GM18498 (cell line): Measurements from ENCODE around the gene NUBP2.

ENCODE experiments used
- ATAC-seq: cut with Tn5 transposase; IDR thresholded peaks from one replicate; pipeline ENCODE4 v1.9.1; 2021; ENCODE audit warnings: mild to moderate bottlenecking, moderate library complexity; ENCODE audit not compliant: unreplicated experiment

NUBP2 gene, protein sequence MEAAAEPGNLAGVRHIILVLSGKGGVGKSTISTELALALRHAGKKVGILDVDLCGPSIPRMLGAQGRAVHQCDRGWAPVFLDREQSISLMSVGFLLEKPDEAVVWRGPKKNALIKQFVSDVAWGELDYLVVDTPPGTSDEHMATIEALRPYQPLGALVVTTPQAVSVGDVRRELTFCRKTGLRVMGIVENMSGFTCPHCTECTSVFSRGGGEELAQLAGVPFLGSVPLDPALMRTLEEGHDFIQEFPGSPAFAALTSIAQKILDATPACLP

DNA sequence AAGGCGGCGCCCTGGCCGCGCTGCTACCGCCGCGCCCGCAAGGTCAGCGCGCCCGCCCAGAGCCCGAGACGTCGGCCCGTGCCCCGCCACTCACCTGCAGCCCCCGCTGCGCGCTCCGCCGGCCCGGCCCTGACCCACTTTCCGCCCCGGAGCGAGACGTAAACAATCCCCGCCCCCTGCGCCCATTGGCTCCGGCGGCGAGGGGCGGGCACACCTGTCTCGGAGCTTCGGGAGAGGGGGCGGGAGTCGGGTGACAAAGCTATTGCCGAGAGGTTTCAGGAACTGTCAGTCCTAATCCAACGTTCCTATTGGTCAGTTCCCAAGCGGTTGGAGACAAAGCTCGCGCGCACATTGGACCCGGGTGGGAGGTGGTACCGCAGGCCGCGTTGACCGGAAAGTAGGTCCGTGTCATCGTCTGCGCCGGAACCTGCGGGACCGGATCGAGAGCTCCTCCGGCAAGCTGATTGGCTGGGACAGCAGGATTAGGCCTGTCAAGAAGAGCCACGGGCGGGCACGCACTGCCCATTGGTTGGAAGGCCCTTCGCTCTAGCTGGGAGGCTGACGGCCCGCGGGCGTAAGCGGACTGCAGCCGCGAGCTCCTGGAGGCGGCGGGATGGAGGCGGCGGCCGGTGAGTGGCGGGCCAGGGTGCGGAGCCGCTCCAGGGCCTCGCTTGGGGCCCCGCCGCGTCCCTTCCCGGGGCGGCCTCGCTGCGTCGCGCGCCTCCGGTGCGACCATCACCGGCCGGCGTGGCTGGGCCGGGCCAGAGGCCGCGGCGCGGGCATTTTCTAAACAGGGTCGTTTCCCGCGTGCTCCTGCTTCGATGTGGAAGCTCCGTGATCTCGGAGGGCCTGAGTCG lies at the start of gene NUBP2, which contains the start of gene SPSB3:
Gene NUBP2 (plus strand): TSS at position 553 of the 857 bp plus-strand sequence. CDS start 61 bp downstream, at position 614.
Gene SPSB3 (minus strand): TSS at position 164 of the 857 bp plus-strand sequence. CDS start 1,088 bp downstream, outside the sequence.
- ATAC-seq, result peak; percentile 85

DNA sequence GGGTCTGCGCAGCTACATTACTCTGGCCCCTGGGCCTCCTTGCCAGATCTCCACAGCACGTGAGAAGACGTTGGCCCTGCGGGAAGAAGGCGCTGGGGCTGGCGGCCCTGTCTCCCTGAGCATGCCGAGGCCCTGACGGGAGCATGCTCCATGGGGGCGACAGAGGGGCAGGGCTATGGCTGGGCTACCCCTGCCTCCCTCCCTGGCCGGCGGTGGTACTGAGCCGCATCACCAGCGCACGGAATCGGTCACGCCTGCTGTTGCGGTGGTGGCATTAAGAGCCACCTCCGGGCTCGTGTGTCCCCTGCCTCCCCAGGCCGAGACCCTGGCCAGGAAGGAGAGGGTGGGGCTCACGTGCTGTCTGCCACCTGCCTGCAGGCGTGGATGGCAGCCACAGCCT lies 48.6 kb upstream of the NUBP2 start:
- no peak for ATAC-seq

DNA sequence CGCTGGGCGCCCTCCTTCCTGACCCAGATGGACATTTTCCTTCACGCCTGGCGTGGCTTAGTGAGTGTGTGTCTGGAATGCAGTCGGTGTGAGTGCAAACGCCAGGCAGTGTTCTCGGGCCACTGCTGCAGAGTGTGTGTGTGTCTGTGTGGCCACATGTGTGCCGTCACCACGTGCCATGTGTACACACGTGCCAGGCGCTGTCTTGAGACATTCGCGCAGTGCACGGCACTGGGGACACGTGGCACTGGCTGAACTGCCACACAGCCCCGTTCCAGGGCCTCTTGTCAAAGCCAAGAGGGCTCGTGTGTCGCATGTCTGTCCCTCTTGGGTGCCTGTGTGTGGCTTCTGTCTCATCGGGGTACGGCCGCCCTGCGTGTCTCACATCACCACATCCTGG lies 47.9 kb upstream of the NUBP2 start:
- no peak for ATAC-seq

DNA sequence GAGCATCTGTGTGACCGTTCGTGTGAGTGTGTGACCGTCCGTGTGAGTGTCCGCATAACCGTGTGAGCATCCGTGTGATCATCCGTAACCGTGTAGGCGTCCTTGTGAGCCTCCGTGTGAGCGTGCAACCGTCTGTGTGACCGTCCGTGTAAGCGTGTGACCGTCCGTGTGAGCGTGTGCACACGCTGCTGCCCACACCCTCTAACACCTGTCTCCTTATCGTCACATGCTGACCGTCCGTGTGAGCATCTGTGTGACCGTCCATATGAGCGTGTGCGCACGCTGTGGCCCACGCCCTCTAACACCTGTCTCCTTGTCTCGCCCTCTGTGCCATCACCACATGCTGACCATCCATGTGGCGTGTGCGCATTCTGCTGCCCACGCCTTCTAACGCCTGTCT lies 42.5 kb upstream of the NUBP2 start:
- ATAC-seq, result no peak

DNA sequence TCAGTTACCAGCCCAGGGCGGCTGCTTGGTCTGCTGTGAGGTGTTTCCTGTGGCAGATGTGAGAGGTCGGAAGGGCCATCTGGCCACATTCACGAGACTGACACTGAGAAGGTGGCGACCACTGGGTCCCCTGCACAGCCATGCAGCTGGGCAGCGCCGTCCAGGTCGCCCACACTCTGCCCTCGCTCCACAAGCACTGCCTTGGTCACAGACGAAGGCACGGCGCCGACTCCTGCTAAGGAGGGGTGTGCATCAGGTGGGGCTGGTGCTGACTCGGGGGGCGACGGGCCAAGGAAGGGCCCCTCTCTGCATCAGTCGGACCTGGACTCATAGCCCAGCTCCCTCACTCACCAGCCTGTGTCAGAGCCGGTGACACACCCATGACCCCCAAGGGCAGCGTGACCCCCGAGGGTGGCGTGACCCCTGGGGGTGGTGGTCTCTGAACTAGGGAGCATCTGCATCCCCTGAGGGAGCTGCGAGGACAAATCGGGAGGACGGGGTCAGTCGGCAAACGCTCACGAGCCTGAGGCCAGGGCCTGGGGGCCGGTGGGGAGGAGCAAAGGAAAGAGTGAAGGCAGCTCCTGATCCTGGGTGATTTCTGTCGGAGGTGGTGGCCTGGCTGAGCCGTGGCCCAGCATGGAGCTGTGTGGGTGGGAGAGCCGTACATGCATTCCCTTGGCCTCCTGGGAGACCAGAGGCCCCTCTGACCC lies 41.8 kb upstream of the NUBP2 start:
- no peak for ATAC-seq

DNA sequence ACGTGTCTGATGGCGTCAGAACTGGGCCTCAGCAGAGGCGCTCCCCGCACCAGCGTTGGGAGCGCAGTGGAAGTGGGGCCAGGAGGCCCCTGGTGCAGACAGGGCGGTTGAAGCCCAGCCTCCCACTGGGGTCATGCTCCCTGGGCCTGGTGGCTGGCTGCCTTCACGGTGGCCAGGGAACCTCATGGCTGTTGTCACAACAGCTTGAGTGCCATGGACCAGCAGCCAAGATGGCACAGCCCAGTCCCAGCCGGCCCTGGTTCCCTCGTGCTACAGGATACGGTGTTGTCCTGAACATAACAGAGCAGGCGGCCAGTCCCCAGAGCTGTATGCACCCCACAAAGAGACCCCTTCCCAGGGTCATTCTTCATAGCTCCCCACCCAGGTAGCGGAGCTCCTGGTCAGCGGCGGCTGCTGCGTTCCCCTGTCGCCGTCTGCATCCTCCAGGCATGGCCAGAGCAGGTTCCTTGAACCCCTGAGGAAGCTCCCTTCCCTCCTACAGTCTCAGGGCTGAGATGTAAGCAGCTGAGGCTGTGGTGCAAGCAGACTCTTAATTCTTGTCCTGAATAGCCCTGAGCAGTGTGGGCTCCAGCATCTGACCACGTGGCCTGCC lies 41.1 kb upstream of the NUBP2 start:
- no peak for ATAC-seq

DNA sequence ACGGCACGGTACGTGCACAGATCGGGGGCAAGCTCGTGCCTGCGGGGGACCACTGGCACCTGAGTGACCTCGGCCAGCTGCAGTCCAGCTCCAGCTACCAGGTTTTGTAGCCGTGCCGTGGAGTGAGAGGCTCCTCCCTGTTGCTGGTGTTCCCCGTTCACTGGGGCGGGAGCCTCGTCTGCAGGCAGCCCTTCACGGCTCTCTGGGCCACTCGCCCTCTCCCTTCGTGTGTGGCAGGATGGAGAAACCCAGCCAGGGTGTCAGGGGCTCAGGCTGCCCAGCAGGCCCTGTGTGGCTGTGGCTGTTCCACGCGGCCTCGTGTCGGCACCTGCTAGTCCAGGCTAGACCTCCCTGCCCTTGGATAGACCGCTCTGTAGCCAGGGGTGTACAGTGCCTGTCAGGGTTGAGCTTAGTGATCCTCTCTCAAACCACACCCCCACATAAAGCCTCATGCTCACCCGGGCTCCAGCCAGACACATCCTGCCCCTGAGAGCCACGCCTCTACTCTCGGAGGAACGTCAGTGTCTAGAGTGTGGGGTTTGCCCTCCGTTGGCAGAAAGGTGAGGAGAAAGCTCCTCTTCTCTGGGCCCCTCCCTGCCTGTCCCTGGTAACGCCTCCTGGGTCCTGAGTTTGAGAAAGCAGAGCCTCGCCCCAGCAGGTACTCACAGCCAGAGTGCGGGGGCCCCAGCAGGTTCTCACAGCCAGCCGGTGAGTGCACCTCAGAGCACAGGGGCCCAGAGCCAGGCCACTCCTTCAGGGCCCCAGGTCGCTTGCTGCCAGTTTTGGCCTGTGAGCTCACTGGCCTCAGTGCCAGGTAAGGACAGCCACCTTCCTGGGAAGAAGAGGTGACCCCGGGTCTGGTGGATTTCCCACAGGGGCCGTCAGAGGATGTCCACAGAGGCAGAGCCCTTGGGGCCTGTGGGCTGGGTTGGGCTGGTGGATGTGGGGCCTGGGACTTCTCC lies 39.1 kb upstream of the NUBP2 start:
- no peak for ATAC-seq

DNA sequence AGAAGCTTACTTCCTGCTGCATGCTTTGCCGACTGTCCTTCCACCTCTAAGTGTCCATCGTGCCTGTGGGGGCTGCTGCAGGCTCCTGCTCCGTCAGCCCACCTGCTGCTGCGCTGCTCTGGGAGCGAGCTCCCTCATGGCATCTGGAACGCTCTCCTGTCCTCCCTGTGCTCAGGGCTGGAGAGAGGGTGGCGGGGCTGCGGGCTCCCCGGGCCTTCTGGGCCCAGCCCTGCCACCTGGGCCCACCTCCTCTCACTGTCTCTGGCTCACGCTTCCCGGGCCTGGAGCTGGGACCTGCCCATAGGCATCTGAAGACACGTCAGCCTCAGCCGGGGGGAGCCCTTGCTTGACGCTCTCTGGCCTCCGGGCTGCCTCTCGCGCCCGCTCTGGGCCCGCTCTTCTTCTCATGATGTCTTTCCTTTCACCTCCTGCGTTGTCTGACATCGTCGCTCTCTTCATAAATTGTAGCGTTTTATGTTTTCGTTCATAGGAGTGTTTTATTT lies 38.4 kb upstream of the NUBP2 start:
- ATAC-seq, result no peak

DNA sequence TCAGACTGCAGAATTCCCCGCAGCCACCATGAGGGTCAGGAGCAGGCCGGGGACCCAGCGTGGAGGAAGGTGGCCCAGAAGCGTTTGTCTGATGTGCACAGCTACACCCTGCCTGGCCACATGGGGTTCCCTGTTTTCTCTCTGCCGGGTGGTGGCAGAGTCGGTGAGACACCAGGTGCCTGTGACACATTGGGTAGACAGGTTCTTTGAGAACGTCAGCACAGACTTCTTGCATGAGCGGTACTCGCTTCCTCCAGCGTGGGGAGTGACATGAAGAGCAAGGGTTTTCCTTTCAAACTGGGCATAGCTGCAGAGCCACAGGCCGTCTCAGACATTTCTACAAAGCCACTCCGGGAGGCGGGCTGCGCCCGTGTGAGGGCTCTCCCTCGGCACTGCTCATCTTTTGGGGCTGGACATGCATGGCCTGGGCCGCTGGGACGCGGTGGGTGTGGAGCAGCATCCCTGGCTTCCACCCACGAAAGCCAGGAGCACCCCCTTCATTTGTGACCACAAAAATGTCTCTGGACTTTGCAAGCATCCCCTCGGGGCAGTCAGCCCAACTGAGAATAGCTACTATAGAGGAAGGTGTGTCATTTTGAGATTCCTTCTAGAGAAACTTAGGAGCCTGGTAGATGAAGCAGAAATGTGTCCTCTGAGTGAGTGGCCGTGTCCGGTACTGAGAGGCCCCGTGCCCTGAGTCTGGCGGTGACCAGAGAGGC lies 37.4 kb upstream of the NUBP2 start:
- ATAC-seq, result no peak

DNA sequence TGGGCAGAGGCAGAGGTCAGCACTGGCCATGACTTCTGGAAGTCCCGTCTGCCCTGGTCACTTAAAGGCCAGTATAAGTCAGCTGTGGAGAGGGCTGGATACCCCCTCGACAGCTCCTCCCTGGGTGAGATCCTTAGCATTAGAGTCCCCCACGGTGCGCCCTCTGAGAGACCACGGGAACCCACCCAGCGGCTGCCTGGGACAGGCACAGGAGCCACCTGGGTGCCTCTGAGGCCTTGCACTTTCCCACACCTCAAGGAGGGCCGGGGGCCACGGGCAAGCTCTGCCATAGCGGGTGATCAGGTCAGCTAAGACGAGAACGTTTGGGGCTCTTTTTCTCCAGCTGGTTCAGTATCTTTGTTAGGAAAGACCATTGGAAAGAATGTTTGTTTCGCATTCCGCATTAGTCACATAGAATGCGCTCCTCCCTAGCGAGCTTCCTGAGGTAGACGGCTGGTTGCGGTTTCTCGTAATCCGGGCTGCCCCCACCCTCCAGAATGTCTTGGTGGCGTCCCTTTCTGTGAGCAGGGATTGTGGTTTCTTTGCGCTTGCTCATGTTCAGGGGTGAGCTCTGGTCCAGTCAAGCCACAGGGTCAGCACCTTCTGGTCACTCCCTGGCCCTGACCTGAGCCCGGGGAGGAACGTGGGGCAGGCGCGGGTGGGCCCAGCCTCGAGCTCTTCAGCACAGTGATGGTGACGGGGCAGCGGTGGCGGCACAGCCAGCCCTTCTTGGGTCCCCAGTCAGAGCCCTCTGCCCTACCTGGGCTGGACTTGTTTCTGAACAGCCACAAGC lies 36.7 kb upstream of the NUBP2 start:
- ATAC-seq, result no peak

DNA sequence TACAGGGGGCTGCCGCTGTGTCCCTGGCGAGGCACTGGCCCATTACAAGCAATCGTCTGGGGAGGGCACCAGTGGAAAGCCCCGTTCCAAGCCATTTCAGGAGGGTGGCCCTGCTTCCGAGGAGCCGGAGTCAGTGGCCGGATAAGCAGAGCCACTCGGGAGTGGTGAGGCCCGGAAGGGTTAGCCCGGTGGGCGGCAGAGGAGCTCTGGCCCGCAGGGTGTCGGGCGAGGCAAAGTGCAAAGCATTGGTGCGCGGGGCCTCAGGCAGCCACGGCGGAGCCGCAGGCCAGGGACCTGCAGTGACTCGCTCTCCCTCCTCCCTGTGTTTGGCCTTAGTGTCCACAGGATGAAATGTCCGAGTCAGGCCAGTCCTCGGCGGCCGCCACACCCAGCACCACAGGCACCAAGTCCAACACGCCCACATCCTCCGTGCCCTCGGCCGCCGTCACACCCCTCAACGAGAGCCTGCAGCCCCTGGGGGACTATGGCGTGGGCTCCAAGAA lies 36.0 kb upstream of the NUBP2 start:
- no peak for ATAC-seq

DNA sequence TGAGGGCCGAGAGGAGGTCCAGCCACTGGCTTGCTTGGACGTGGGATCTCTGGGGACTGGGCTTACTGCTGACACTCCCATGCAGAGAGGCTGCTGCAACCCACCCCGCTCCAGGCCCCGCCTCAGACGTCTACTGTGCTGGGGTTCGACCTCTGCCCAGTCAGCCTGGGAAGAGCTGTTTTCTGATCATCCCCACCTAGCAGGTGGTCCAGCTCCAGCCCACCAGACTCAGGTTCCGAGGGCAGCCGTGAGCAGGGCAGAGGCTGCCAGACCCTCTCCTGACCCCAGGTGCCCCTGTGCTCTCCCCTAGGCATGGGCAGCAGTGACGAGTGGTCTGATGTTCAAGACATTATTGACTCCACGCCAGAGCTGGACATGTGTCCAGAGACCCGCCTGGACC lies 34.8 kb upstream of the NUBP2 start:
- ATAC-seq, result no peak

DNA sequence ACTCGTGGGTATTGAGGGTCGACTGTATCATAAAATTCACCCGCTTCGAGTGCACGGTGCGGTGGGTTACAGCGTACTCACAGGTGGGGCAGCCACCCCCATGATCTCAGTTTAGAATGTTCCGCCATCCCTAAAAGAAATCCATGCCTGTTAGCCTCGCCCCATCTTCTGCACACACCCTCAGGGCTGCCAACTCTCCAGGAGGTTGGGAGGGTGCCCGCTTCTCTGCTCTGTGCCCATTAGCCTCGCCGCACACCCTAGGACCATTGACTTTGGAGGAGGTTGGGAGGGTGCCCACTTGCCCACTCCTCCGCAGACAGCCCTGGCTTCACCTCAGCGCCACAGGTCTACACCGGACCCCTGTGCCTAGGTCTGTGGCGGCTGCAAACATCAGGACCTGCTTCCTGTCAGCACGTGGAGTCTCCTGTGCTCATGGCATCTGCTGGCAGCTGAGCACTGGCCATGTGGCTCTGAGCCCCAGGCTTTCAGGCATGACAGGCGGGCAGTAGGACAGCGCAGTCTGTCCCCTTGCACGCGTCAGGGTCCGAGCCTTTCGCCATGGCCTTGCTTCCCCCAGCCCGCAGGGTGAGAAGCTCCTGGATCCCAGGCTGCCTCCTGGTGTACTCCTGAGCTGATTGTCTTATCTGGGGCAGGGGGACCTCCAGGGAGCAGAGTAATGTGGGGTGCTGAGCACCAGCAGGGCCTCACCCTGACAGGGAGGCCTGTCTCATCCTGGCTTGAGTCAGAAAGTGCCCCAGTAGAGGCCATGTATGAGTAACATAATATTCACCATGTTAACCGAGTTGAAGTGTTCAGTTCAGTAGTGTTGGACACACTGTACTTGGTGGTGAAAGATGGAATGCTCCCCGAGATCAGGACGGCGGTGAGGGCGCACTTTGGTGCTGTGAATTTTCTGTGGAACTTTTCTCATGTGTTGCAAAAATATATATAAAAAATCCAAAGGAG lies 33.3 kb upstream of the NUBP2 start:
- no peak for ATAC-seq

DNA sequence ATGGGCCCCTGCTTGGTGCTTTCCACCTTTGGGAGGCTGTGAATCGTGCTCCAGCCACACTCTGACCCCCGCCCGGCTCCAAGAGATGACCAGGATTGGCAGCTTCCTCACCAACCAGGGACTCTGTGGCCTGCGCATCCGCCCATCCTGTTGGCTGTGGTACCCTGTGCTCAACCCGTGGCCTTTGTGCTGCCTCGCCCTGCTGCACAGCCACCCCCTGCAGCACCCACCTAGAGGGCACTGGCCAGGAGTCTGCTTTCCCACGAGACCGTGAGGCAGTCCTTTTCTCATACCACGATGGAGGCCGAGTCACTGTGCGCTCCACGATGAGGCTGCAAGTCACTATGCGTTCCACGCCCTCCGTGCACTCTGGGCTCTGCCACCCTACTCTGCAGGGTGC lies 30.8 kb upstream of the NUBP2 start:
- ATAC-seq, result no peak

DNA sequence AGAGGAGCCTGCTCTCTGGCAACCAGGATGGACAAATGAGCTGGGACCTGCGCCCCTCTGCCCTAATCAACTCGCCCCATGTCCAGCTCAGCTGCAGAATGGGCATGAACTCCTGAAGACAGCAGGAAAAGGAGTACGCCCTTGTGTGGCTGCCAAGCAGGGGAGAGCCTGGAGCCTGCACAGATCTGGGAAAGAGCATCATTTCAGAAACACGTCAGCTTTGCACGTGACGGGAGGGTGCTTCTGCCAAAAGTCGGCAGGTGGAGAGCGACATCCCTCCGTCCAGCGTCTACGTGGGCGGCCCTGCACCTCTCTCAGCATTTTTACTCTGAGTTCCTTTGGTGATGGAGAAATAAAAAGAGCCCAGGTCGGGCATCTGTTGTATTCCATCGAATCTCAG lies 29.9 kb upstream of the NUBP2 start:
- no peak for ATAC-seq

DNA sequence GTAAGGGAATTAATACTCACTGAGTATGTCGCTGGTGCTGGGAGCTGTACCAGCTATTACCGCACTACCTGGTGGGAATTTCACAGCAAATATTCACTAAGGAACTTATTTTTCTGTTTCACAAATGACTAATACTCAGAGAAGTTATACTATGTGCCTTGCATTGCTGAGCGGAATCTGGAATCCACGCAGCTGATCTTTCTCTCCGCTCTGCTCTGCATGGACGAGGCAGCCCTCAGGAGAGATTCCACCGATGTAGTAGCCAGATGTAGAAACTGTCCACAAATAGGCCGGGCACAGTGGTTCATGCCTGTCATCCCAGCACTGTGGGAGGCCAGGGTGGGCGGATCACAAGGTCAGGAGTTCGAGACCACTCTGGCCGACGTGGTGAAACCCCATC lies 28.6 kb upstream of the NUBP2 start:
- ATAC-seq, result no peak
